ENCODE data around the gene DIAPH3. TPM values are rescaled to one million over a fixed set of nuclear protein-coding genes. Genes with fewer than 3 reads are reported as not detected.

DIAPH3 gene
- total RNA-seq, 3 donors from 2014 or later = 1.3 to 5.7 (median 3.1) TPM

- DNase-seq = no peak
- no peaks in the 10 kb centered on the region for H3K36me3 ChIP-seq (ENCODE audit: low read depth)
- no peaks in the 10 kb centered on the region for H3K4me1 ChIP-seq (ENCODE audit: low read depth)
- TF ChIP-seq CTCF (IDR thresholded peaks at IDR 0.05) = no peak
- no peaks in the 10 kb centered on the region for H3K9me3 ChIP-seq
- intact Hi-C loops (cut with DNase I, micrococcal nuclease) = no loop called here
- H3K4me3 ChIP-seq = no peak overlapping the region
- peak; percentile 45 for ATAC-seq
Measured at GRCh38 chr13:59658027-59658737, 505.5 kb downstream of the DIAPH3 start.

GRCh38 chr13:59653916-59654315, 509.8 kb downstream of the DIAPH3 start:
- Histone ChIP-seq H3K4me3 (no peak overlapping the region), H3K9me3 (no peaks in the 10 kb centered on the region), H3K36me3 (ENCODE audit: low read depth) (no peaks in the 10 kb centered on the region), H3K4me1 (ENCODE audit: low read depth) (no peaks in the 10 kb centered on the region)
- DNase-seq = no peak
- no peak for ATAC-seq
- TF ChIP-seq CTCF (IDR thresholded peaks at IDR 0.05) = no peak
- intact Hi-C loops (cut with DNase I, micrococcal nuclease) = no loop called here

GRCh38 chr13:59651479-59651878, 512.2 kb downstream of the DIAPH3 start:
- Histone ChIP-seq H3K4me3 (no peak overlapping the region), H3K36me3 (ENCODE audit: low read depth) (no peaks in the 10 kb centered on the region), H3K4me1 (ENCODE audit: low read depth) (no peaks in the 10 kb centered on the region), H3K9me3 (no peaks in the 10 kb centered on the region)
- DNase-seq = no peak
- ATAC-seq = no peak
- intact Hi-C loops (cut with DNase I, micrococcal nuclease) = no loop called here
- no peak for TF ChIP-seq CTCF (IDR thresholded peaks at IDR 0.05)

- TF ChIP-seq CTCF (IDR thresholded peaks at IDR 0.05) = no peak
Measured at GRCh38 chr13:59643906-59644626, 519.7 kb downstream of the DIAPH3 start.

GRCh38 chr13:59643364-59643841, 520.3 kb downstream of the DIAPH3 start:
- no peaks in the 10 kb centered on the region for H3K9me3 ChIP-seq
- no peak overlapping the region for H3K4me3 ChIP-seq
- no peaks in the 10 kb centered on the region for H3K4me1 ChIP-seq (ENCODE audit: low read depth)
- DNase-seq = no peak
- intact Hi-C loops (cut with DNase I, micrococcal nuclease) = no loop called here
- no peak for ATAC-seq
- no peaks in the 10 kb centered on the region for H3K36me3 ChIP-seq (ENCODE audit: low read depth)
- TF ChIP-seq CTCF (IDR thresholded peaks at IDR 0.05) = no peak

More at GRCh38 chr13:59643906-59644626, 519.7 kb downstream of the DIAPH3 start:
- Histone ChIP-seq H3K4me1 (ENCODE audit: low read depth) (no peaks in the 10 kb centered on the region), H3K9me3 (no peaks in the 10 kb centered on the region), H3K4me3 (no peak overlapping the region), H3K36me3 (ENCODE audit: low read depth) (no peaks in the 10 kb centered on the region)
- ATAC-seq (no peak), DNase-seq (no peak)
- intact Hi-C loops (cut with DNase I, micrococcal nuclease) = no loop called here
